Activated CD4-positive, alpha-beta T cell treated with anti-CD3 and anti-CD28 coated beads, Interleukin-2, amount 50 U/mL, for 48 hours (primary cell): ENCODE results near the gene TMEM187.
A peak's percentile ranks its signal among the peaks of the same experiment; 100 is the strongest.

Experiments
- DNase-seq, 2 experiments: peaks; one replicate each; pipeline ENCODE4 v3.0.0-alpha.2; 2020

Gene TMEM187

DNA sequence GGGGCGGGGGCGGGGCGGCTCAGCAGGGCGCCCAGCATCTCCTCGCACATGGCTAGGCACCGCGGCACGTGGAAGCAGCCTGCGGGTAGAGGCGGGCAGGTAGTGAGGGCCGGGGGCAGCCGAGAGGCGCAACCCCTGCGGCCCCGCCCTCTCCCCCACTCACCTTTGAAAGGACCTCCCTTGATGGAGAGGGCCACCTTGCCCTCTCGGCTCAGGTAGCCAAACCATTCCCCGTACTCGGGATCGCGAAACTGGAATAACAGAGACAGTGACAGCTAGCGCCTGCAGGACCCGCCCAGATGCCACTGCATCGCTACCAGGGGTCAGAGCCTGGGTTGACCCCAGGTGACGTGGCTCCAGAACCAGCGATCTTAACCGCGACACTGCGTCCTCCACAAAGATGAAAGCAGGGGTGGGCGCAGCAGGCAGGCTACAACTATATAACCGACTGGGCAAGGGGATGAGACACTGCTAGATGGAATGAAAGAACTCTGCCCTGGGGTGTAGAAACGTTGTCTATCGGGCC is 37.2 kb upstream of the TMEM187 start:
- DNase-seq = no peak

DNA sequence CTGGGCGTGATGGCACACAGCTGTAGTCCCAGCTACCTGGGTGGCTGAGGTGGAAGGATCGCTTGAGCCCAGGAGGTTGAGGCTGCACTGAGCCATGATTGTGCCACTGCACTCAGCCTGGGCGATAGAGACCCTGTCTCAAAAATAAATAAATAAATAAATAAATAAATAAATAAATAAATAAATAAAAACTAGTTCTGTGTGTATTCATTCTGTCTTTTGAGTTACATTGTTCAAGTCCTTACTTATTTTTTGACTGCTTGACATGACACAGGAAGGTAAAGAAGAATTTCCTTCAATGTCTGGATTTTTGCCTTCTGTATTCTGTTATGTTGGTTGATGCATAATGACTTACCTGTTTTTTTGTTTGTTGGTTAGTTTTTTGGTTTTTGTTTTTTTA is 35.5 kb upstream of the TMEM187 start:
- DNase-seq = no peak

- DNase-seq = no peak
Measured at GRCh38 chrX:153938226-153938786, 34.2 kb upstream of the TMEM187 start.

DNA sequence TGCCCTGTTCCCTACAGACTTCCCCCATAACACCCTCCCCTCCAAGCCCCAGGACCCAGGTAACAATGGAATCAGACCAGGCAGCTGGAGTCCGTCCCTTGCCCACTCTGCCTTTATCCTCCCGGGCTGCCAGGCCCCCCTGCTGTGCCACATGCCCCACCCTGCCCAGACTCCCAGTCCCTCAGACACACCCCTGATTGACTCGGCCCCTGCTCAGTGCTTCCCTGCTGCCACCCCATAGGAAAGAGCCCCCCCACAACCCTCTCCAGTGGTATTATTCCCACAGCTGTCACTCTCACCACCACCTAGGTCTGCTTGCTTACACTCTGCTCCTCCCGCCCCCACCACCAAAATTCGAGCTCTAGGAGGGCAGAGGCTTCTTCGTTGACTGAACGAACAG is 33.0 kb upstream of the TMEM187 start:
- no peak for DNase-seq

- no peak for DNase-seq
Measured at GRCh38 chrX:153941336-153942252, 31.0 kb upstream of the TMEM187 start.

DNA sequence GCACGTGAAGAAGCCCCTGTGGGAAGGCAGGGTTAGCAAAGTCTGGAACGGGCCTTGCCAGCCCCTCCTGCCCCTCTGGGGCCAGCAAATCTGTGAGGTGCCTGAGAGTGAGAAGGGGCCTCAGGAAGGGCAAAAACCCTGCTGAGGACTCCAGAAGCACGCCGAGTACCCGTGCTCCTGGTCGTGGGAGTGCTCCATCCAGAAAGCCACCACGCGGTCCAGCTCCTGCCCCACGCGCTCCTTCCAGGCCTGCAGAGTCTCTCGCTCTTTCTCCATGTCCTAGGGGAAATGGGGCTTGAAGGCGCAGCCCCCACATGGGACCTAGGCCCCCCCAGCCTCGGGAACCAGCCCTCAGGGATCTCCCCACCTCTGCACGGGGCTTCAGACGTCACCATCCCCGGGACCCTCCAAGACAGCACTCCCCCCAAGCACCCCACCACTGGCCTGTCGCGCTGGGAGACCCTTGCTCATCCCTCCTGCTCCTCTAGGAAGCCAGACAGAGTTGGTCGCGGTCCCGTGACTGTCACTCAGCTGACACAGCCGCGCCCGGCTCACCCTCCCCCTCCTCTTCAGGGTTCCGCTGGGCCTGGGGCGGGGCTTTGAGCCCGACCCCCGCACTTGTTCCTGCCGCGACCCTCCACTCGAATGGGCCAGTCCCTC is 28.3 kb upstream of the TMEM187 start, which contains the start of gene RENBP:
Gene RENBP (minus strand): TSS at position 504 of the 660 bp plus-strand sequence. CDS start 33 bp downstream, at position 471.
- DNase-seq = peak; percentile 43 to 51

- no peak for DNase-seq
Measured at GRCh38 chrX:153944800-153945150, 27.8 kb upstream of the TMEM187 start.

GRCh38 chrX:153945956-153946943 is 26.3 kb upstream of the TMEM187 start:
- DNase-seq = no peak

GRCh38 chrX:153947009-153947769 is 25.4 kb upstream of the TMEM187 start:
- DNase-seq = peak; percentile 76 to 83

DNA sequence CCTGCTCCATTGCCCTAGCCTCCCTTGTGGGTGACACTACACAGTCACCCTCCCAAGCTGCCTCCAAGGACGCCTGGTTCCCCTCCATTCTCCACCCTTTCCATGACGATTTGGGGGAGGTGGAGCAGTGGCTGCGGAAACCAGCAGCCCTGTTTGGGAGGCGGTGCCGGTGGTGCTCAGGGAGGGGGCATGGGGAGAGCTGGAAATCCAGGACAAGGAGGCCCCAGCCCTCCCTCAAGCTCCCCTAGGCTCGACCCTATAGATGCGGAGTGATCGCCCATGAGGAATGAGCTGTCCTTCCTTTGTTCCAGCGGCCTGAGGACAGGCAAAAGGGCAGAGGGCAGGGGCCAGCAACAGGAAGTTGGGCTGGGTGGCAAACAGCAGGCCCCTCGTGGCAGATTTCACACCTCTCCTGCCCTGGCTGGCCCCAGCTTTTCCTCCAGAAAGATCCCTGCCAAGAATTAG is 24.5 kb upstream of the TMEM187 start:
- DNase-seq = no peak

GRCh38 chrX:153948847-153949805 is 23.4 kb upstream of the TMEM187 start:
- DNase-seq = no peak

DNA sequence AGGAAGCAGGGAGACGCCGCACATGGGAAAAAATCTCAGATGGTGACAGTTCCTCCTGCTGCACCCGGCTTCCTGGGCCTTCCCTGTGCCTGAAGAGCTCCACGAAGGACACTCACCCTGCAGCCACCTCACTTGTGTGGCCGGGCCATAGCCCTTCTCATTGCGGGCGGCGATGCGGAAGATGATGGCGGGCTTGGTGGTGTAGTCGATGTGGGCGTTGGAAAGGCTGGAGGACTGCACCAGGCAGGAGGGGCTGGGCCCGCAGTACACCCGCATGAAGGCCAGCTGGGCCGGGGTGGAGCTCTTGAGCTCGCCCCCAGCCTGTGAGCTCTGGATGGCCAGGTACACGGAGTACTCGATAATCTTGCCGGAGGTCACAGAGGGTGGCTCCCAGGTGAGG is 22.4 kb upstream of the TMEM187 start:
- DNase-seq = no peak

GRCh38 chrX:153951683-153952372 is 20.7 kb upstream of the TMEM187 start:
- DNase-seq = no peak

GRCh38 chrX:153952373-153953026 is 20.1 kb upstream of the TMEM187 start:
- DNase-seq = no peak

DNA sequence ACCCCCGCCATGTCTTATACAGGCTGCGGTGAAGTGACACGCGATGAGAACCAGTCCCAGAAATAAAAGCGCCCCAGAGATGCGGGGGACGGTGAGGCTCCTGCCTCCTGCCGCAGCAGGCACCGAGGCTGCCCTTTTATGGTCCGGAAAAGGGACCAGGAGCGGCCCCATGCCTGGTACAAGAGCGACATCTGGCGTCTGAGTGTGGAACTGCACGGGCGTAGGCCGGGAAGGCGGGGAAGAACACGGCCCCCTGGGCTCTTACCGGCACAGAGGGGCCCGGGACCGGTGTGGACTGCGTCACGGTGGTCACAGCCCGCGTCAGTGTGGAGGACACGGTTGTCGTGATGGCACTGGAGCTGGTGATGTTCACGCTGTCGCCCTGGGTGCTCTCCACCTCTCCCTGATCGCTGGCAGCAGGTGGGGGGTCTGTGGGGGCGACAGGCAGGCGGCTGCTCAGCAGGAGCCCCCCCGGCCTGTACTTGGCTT is 19.2 kb upstream of the TMEM187 start:
- DNase-seq = peak; percentile 80 to 83

- DNase-seq = no peak
Measured at GRCh38 chrX:153953892-153954557, 18.5 kb upstream of the TMEM187 start.

DNA sequence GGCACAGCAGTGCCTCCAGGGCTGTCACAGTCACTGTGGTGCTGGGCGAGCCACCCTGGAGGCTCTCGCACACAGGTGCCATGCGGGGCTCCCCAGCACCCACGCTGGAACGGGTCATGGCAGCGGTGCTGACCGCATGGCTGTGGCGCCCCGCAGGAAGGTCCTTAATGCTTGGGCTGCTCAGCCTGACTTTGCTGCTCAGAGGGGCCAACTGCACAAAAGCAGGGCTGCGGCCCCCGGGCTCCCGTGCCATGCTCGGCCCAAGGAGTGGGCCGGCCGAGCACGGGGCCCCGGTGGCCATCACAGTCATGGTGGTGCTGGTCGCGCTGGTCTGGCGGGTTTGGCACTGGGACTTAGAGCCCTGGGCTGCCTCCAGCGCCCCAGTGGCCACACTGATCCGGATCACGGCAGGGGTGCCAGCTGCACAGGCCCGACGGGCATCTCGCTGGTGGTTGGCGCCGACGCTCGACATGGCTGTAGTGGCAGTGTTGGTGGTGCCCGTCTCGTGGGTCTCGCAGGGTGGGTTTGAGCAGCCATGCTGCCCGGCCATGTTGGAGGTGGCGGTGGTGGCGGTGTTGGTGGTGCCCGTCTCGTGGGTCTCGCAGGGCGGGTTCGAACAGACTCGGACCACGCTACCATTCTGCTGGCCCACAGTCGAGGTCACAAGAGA is 17.9 kb upstream of the TMEM187 start:
- DNase-seq = no peak
